ENCODE data around the gene CCDC107.
"Not testable (repeated sequence)": the region's sequence is repeated elsewhere in the genome, so short reads cannot be mapped to it uniquely, and the experiment has no call there.

Gene CCDC107

DNA sequence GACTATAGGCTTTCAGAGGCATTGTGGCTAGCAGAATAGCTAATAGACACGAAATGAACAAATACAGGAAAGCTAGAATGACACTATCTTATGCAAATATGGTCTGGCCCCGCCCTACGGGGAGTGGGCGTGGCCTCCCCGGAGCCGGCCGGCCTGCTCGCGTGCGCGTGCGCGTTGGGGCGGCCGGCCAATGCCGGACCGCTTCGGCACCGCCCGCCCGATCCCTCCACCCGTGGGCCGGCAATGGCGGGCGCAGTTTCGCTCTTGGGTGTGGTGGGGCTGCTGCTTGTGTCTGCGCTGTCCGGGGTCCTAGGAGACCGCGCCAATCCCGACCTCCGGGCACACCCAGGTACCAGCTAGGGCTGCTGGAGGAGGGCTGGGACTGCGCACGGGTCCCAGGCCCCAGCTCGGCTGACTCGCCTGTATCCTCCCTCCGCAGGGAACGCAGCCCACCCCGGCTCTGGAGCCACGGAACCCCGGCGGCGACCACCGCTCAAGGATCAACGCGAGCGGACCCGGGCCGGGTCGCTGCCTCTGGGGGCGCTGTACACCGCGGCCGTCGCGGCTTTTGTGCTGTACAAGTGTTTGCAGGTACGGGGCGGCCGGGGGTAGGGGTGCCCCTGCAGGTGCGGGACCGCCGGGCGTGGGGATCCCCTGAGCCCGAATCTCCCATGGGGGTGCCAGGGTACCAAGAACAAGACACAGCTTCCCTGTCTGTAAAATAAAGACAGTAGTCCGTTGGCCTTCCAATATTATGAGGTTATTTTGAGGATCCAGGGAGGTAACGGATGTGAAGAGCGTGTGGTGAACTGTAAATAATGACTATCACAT is at the start of gene CCDC107:
CCDC107 (plus strand) TSS at position 156 of the 831 bp plus-strand sequence; CDS start at position 244, 88 bp downstream.
- no peak for DNase-seq

DNA sequence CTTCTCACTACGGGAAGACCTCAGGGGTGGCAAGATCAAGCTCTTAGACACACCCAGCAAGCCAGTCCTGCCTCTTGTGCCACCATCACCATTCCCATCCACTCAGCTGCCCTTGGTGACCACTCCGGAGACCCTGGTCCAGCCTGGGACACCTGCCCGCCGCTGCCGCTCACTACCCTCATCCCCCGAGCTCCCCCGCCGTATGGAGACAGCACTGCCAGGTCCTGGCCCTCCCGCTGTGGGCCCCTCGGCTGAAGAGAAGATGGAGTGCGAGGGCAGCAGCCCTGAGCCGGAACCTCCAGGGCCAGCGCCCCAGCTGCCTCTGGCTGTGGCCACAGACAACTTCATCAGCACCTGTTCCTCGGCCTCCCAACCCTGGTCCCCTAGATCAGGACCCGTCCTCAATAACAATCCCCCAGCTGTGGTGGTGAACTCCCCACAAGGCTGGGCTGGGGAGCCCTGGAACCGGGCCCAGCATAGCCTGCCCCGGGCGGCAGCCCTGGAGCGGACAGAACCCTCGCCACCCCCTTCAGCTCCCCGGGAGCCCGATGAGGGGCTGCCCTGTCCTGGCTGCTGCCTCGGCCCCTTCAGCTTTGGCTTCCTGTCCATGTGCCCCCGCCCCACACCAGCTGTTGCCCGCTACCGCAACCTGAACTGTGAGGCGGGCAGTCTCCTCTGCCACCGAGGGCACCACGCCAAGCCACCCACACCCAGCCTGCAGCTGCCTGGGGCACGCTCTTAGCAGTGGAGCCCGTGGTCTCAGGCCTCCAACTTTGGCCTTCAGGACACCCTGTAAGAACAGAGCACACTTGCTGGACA is 48.9 kb upstream of the CCDC107 start:
- no peak for DNase-seq

GRCh38 chr9:35609820-35610163 is 48.3 kb upstream of the CCDC107 start:
- no peak for DNase-seq

DNA sequence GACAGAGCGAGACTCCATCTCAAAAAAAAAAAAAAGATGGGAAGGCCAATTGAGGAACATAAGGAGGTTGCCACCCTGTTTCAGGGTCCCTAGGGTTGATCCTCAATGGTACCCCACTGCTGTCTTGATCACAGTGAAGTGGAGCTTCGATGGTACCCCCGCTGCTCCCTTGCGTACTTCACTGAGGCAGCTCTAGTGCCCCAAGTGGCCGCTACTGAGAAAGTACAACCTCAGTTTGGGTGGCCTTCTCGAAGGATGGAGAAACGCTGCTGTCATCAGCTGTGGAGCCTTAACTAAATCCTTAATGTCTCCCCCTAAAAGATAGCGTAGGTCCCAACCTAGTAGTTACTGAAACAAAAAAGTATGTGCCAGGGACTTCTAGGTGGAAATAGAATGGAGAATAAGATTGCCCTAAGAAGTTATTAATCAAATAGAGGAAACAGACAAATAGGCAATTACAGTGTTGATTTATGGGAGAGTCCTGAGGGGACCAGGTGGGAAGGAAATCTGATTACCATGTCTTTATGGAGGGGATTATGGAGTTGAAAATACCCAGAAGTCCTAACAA is 46.8 kb upstream of the CCDC107 start:
- no peak for DNase-seq

GRCh38 chr9:35612066-35612465 is 46.0 kb upstream of the CCDC107 start:
- not testable (repeated sequence) for DNase-seq

- no peak for DNase-seq
These were observed 45.2 kb upstream of the CCDC107 start for GRCh38 chr9:35612843-35613242.

GRCh38 chr9:35615981-35616680 is 42.0 kb upstream of the CCDC107 start:
- DNase-seq = no peak

- no peak for DNase-seq
These were observed 41.2 kb upstream of the CCDC107 start for GRCh38 chr9:35616681-35617459.

- no peak for DNase-seq
These were observed 40.5 kb upstream of the CCDC107 start for GRCh38 chr9:35617548-35617947.

DNA sequence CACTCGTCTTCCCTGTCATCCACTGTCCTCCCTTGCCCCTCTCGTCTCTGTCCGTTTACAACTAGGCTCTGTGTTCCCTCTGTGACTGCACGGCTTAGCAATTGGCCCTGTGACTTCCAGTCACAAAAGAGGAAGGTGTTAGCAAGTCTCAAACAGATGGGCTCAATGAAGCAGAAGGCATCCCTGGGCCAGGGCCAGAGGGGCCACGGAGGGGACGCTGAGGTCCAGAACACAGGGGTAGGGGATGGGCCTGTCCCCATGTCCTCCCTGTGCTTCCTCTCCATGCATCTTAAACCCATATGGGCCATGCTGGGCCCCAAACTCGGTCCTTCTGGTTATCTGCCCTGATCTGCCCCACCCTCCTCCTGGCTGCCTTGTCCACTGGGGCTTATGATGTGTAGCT is 39.8 kb upstream of the CCDC107 start, which contains the start of gene CD72:
CD72 (minus strand) TSS at position 89 of the 403 bp plus-strand sequence. CDS start 110 bp downstream, outside the sequence.
- no peak for DNase-seq

GRCh38 chr9:35618854-35619799 is 39.0 kb upstream of the CCDC107 start:
- no peak for DNase-seq

GRCh38 chr9:35619800-35620158 is 38.3 kb upstream of the CCDC107 start:
- no peak for DNase-seq

- DNase-seq = no peak
These were observed 30.5 kb upstream of the CCDC107 start for GRCh38 chr9:35627575-35627974.

DNA sequence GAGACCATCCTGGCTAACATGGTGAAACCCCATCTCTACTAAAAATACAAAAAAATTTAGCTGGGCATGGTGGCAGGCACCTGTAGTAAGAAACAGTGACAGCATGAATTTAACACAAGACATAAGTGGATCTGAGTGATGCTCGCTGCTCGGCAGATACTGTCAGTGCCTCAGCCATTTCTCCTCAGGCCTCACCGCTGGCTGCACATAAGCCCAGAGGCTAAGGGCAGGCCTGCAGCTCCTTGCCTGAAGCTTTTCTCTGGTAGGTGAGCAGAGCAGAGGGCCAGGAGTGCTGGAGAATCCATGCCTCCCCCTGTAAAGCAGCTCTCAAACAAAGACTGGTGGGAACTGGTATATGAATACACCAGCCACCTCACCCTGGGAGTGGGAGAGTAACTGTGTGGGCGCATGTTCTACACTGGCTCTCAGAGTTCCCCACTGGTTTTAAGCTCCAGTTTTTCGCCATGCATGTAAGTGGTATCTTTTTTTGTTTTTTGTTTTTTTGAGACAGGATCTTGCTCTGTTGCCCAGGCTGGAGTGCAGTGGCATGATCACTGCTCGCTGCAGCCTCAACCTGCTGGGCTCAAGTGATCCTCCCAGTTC is 29.6 kb upstream of the CCDC107 start:
- no peak for DNase-seq

DNA sequence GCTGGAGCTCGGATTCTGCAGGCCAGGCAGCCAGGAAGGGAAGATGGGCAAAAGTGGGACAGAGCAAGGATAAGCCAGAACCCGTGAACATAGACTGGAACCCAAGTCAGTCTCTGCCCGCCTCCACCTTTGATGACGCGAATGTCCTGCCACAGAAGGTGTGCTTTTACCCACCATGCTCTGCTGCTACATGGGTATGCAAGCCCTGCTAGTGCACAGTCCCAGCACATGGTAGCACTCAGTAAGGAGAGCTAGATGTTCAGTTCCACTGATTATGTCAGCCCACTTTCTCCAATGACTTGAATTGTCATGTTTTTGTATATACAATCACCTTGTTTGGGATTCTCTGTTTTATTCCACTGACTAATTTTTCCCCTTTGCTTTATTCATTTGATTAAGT is 28.5 kb upstream of the CCDC107 start:
- DNase-seq = no peak

GRCh38 chr9:35635730-35636129 is 22.4 kb upstream of the CCDC107 start:
- DNase-seq = no peak

DNA sequence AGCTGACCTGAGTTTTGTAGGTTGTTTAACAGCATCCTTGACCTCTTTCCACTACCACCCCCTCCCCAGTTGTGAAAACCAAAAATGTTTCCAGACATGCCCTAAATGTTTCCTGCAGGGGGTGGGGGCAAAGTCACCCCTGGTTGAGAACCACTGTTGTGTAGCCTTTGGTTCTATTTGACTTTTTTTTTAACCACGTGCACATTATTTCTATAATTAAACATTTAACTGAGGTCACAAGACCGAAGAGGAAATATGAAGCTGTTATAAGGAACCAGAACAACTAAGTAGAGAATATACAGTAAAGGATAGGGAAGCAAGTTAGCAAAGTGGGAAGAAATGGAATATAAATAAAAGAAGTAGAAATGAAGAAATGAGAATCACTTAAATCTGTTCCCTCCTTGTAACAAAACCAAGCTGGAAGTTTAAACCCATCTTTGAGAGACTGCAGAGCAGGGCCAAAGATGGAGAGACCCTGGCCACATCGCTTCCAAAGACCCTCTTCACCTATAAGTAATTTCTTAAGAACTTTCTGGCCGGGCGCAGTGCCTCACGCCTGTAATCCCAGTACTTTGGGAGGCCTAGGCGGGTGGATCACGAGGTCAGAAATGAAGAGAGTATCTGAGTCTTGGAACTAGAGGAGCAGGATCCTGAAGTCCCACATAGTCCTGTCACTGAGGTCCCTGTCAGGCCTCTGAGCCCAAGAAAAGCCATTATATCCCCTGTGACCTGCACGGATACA is 21.8 kb upstream of the CCDC107 start:
- no peak for DNase-seq

DNA sequence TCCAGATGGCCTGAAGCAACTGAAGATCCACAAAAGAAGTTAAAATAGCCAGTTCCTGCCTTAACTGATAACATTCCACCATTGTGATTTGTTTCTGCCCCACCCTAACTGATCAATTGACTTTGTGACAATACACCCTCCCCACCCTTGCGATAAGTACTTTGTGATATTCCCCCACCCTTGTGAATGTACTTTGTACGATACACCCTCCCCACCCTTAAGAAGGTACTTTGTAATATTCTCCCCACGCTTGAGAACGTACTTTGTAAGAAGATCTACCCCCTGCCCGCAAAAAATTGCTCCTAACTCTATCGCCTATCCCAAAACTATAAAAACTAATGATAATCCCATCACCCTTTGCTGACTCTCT is 21.2 kb upstream of the CCDC107 start:
- DNase-seq = not testable (repeated sequence)

DNA sequence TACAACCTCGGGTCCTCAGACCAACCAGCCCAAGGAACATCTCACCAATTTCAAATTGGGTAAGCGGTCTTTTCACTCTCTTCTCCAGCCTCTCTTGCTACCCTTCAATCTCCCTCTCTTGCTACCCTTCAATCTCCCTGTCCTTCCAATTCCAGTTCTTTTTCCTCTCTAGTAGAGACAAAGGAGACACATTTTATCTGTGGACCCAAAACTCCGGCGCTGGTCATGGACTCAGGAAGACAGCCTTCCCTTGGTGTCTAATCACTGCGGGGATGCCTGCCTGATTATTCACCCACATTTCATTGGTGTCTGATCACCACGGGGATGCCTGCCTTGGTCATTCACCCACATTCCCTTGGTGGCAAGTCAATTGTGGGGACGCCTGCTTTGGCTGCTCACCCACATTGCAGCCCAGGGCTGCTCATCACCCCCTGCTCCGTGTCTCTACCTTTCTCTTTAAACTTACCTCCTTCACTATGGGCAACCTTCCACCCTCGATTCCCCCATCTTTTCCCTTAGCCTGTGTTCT is 20.6 kb upstream of the CCDC107 start:
- DNase-seq = not testable (repeated sequence)

GRCh38 chr9:35638751-35639150 is 19.3 kb upstream of the CCDC107 start:
- not testable (repeated sequence) for DNase-seq

Measured in NCI-H1436 treated with DMSO at 0.1 percent for 48 hours (cell line).